ENCODE results near the gene PRIM2. TPM values are rescaled to one million over a fixed set of nuclear protein-coding genes. Genes with fewer than 3 reads are reported as not detected.
"Not testable (repeated sequence)": the region's sequence is repeated elsewhere in the genome, so short reads cannot be mapped to it uniquely, and the experiment has no call there.

The PRIM2 gene
- total and polyA plus RNA-seq, 10 of the 15 experiments (the other 5 are each of a cell fraction or from before 2014, with no cell fraction given), result 13.2 to 38.6 (median 25.1) TPM

GRCh38 chr6:57431742-57432141 lies 114.3 kb downstream of the PRIM2 start:
- H3K4me3 ChIP-seq; CTCF ChIA-PET; H3K27me3 ChIP-seq (replicated peaks in 1 of 2; ENCODE audit: control insufficient read depth in 2 of 2, insufficient read depth in 2 of 2, low read length in 1 of 2); ATAC-seq; SMC1A ChIA-PET (ENCODE audit: uncharacterized antibody, unreplicated experiment); BruUV-seq (replicated peaks); H3K9me3 ChIP-seq (replicated peaks; ENCODE audit: control insufficient read depth, insufficient read depth, low read length); H2AFZ ChIP-seq (ENCODE audit: control insufficient read depth, low read depth, low read length); RAD21 ChIA-PET (ENCODE audit: unreplicated experiment); FAIRE-seq; H3K36me3 ChIP-seq (ENCODE audit: control insufficient read depth in 2 of 2, insufficient read depth in 2 of 2, low read length in 1 of 2); DNase-seq (ENCODE audit: low read depth, low spot score); in situ Hi-C loops (cut with MboI); H3K4me2 ChIP-seq (ENCODE audit: control insufficient read depth, insufficient read depth); H3K27ac ChIP-seq (ENCODE audit: control insufficient read depth, insufficient read depth); H3K4me1 ChIP-seq (ENCODE audit: control insufficient read depth, insufficient read depth, low read length); H3K9ac ChIP-seq (ENCODE audit: control insufficient read depth, insufficient read depth, low read length); H4K20me1 ChIP-seq (ENCODE audit: control insufficient read depth, insufficient read depth); intact Hi-C loops (cut with micrococcal nuclease; ENCODE audit: unreplicated experiment); POLR2A ChIA-PET; H3K79me2 ChIP-seq (ENCODE audit: control insufficient read depth, insufficient read depth, low read length): not testable (repeated sequence)

GRCh38 chr6:57432157-57432556 lies 114.7 kb downstream of the PRIM2 start:
- TF ChIP-seq JUNB (IDR thresholded peaks at IDR 0.05) (no peak), NR2C1 (IDR thresholded peaks at IDR 0.05) (no peak), IKZF1 (conservative IDR thresholded peaks at IDR 0.05) (no peak), SPI1 (IDR thresholded peaks at IDR 0.05; ENCODE audit: borderline replicate concordance, insufficient read depth, low read depth, low read length) (no peak), SIX5 (IDR thresholded peaks at IDR 0.05; ENCODE audit: low read depth, low read length, severe bottlenecking) (no peak), POLR2A (IDR thresholded peaks at IDR 0.05; ENCODE audit: low read depth, low read length) (no peak)
- no peak overlapping the region for H3K27ac ChIP-seq (ENCODE audit: control insufficient read depth, insufficient read depth)
- H3K4me3 ChIP-seq, result no peak overlapping the region
- H3K4me1 ChIP-seq (ENCODE audit: control insufficient read depth, insufficient read depth, low read length), result peaks cover 6% of the 10 kb centered on the region; the same call in 1 of the 2 replicates
- no peaks in the 10 kb centered on the region for H3K9me3 ChIP-seq (replicated peaks; ENCODE audit: control insufficient read depth, insufficient read depth, low read length)
- H3K79me2 ChIP-seq (ENCODE audit: control insufficient read depth, insufficient read depth, low read length), result no peaks in the 10 kb centered on the region
- BruUV-seq (replicated peaks), result no TSS peak
- no peak for ATAC-seq
- H2AFZ ChIP-seq (ENCODE audit: control insufficient read depth, low read depth, low read length), result no peak overlapping the region
- WGBS (ENCODE audit: insufficient coverage, insufficient replicate concordance, low lambda C conversion rate, missing lambda C conversion rate), result 75% methylated on average over 2 of the region's 2 CpGs
- RAD21 ChIA-PET (ENCODE audit: unreplicated experiment), result interaction anchor here (1.1 kb wide), 1 partner anchor 11 kb away, joined by 3 read pairs; no protein-coding TSS in a partner anchor
- H3K27me3 ChIP-seq (replicated peaks in 1 of 2; ENCODE audit: control insufficient read depth in 2 of 2, insufficient read depth in 2 of 2, low read length in 1 of 2), result no peaks in the 10 kb centered on the region
- CTCF ChIA-PET, result interaction anchor here (2.0 kb wide), 1 partner anchor 12 kb away, joined by 8 read pairs; no protein-coding TSS in a partner anchor
- DNase-seq (ENCODE audit: low read depth, low spot score), result no peak
- no peaks in the 10 kb centered on the region for H4K20me1 ChIP-seq (ENCODE audit: control insufficient read depth, insufficient read depth)
- POLR2A ChIA-PET, result interaction anchor here (0.9 to 1.1 kb wide), 2 partner anchors 8 to 11 kb away, joined by 3 to 6 read pairs; no protein-coding TSS in a partner anchor
- no peak for FAIRE-seq
- H3K9ac ChIP-seq (ENCODE audit: control insufficient read depth, insufficient read depth, low read length), result no peak overlapping the region
- no peak overlapping the region for H3K4me2 ChIP-seq (ENCODE audit: control insufficient read depth, insufficient read depth)
- intact Hi-C loops (cut with micrococcal nuclease; ENCODE audit: unreplicated experiment), result no loop called here
- H3K36me3 ChIP-seq (ENCODE audit: control insufficient read depth in 2 of 2, insufficient read depth in 2 of 2, low read length in 1 of 2), result no peaks in the 10 kb centered on the region
- in situ Hi-C loops (cut with MboI), result no loop called here
- SMC1A ChIA-PET (ENCODE audit: uncharacterized antibody, unreplicated experiment), result interaction anchor here (1.4 kb wide), 1 partner anchor 10 kb away, joined by 10 read pairs; no protein-coding TSS in a partner anchor
